Measurements from ENCODE around the gene MTFR2. TPM values are rescaled to one million over a fixed set of nuclear protein-coding genes. Genes with fewer than 3 reads are reported as not detected.
A peak's percentile ranks its signal among the peaks of the same experiment; 100 is the strongest.

Gene MTFR2
- total and polyA plus RNA-seq, 2 experiments from 2014 or later: 7.4 to 13.5 TPM

GRCh38 chr6:136209496-136209895 is 40.6 kb downstream of the MTFR2 start:
- H3K4me2 ChIP-seq: no peak overlapping the region
- H3K36me3 ChIP-seq (ENCODE audit: insufficient read depth): no peaks in the 10 kb centered on the region
- H3K27me3 ChIP-seq (ENCODE audit: insufficient read depth): no peaks in the 10 kb centered on the region
- H2AFZ ChIP-seq: peak overlapping the region; percentile 38; the same call in 1 of the 2 replicates
- TF ChIP-seq CREB1 (CRISPR knock-in tag; IDR thresholded peaks at IDR 0.05; ENCODE audit: low read depth) (no peak), ZNF462 (CRISPR knock-in tag; IDR thresholded peaks at IDR 0.05) (no peak), CTCF (conservative IDR thresholded peaks at IDR 0.05; ENCODE audit: low read depth in 2 of 2) (peak in 1 of 2 experiments; percentile 13; a peak in 1 of 4 replicates), JUNB (IDR thresholded peaks at IDR 0.05; ENCODE audit: unreplicated experiment) (no peak), ZNF114 (CRISPR knock-in tag; IDR thresholded peaks at IDR 0.05) (no peak)
- Mint-ChIP-seq H3K27ac (no peak overlapping the region), H3K4me1 (no peaks in the 10 kb centered on the region), H3K9me3 (no peaks in the 10 kb centered on the region), H3K27me3 (ENCODE audit: insufficient read depth, low read depth, poor library complexity) (peaks cover 2% of the 10 kb centered on the region), H3K36me3 (ENCODE audit: low read depth) (no peaks in the 10 kb centered on the region), H3K4me3 (no peak overlapping the region)
- H3F3A ChIP-seq (replicated peaks; ENCODE audit: low read depth): no peaks in the 10 kb centered on the region
- no peaks in the 10 kb centered on the region for H3K9me2 ChIP-seq (ENCODE audit: insufficient read depth)
- no peaks in the 10 kb centered on the region for H4K20me1 ChIP-seq (replicated peaks; ENCODE audit: insufficient read depth)
- no peaks in the 10 kb centered on the region for H3K4me1 ChIP-seq (ENCODE audit: insufficient read depth)
- no peak overlapping the region for H3K27ac ChIP-seq (ENCODE audit: low read depth)
- no peaks in the 10 kb centered on the region for H3K79me2 ChIP-seq (replicated peaks; ENCODE audit: insufficient read depth)
- DNase-seq (ENCODE audit: low spot score) (no peak), ATAC-seq (no peak)
- no peak overlapping the region for H3K4me3 ChIP-seq
